HG02798 (cell line): ENCODE data around the gene RAB40B.

Source experiments
- ATAC-seq: cut with Tn5 transposase; IDR thresholded peaks from one replicate; pipeline ENCODE4 v1.9.1; 2021; ENCODE audit warnings: mild to moderate bottlenecking; ENCODE audit not compliant: unreplicated experiment, poor library complexity

The RAB40B gene

GRCh38 chr17:82693168-82693867 lies 5.2 kb downstream of the RAB40B start:
- no peak for ATAC-seq

- ATAC-seq = no peak
Measured at GRCh38 chr17:82692268-82692667, 6.2 kb downstream of the RAB40B start.

DNA sequence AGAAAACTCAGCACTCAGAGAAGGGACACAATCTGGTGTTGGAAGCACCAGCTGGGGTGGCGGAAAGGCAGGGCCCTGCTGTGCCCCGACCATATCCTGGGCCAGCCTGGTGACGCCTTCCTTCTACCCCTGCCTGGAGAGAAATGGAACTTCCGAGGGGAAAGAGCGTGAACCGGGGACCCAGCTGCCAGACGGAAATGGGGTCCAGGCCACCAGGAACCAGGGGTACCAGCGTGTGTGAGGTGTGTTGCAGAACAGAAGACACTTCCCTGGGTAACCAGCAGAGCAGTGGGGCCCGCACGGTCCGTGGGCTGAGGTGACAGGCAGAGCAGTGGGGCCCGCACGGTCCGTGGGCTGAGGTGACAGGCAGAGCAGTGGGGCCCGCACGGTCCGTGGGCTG lies 6.8 kb downstream of the RAB40B start:
- no peak for ATAC-seq

DNA sequence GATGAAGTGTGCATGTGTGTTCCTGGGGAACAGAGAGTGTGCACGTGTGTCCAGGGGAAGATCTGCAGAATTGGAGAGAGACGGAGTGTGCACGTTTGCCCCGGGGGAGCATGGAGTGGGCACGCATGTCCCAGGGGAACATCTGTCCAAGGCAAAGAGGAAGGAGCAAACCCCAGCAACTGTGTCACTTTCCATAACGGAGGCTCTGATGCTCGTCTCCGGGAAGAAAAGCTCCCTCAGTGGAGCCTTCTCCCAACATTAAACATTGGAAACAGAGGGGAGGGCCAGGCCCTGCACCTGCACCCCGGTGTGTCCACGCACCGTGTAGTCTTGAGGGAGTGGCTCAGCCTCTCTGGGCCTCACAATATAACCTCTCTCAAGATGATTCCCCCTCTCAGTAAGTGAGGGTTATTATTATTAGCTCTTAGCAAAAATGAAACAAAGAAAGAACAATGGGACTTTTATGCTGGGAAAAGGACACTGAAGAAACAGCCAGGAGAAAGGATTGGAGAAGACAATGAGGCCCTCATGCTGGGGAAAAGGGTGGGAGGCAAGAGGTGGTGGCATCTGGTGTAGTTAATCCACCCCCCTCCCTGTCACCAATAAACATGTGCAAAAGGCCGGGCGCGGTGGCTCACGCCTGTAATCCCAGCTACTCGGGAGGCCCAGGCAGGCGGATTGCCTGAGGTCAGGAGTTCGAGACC lies 7.6 kb downstream of the RAB40B start:
- no peak for ATAC-seq

GRCh38 chr17:82689077-82689476 lies 9.4 kb downstream of the RAB40B start:
- ATAC-seq = no peak

DNA sequence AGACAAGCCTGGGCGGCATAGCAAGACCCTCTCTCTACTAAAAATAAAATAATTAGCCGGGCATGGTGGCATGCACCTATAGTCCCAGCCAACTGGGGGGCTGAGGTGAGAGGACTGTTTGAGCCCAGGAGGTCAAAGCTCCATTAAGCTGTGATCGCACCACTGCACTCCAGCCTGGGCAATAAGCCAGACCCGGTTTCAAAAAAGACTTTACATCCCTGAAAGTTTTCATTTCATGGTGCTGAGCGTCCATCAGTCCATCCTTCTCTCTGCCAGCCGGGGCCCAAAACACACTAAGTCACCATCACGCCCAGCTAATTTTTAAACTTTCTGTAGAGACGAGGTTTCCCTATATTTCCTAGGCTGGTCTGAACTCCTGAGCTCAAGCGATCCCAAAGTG lies 10.6 kb downstream of the RAB40B start:
- no peak for ATAC-seq

GRCh38 chr17:82687375-82687861 lies 11.1 kb downstream of the RAB40B start:
- ATAC-seq = no peak

- ATAC-seq = no peak
Measured at GRCh38 chr17:82686366-82687324, 11.9 kb downstream of the RAB40B start.

- no peak for ATAC-seq
Measured at GRCh38 chr17:82685291-82685690, 13.2 kb downstream of the RAB40B start.

DNA sequence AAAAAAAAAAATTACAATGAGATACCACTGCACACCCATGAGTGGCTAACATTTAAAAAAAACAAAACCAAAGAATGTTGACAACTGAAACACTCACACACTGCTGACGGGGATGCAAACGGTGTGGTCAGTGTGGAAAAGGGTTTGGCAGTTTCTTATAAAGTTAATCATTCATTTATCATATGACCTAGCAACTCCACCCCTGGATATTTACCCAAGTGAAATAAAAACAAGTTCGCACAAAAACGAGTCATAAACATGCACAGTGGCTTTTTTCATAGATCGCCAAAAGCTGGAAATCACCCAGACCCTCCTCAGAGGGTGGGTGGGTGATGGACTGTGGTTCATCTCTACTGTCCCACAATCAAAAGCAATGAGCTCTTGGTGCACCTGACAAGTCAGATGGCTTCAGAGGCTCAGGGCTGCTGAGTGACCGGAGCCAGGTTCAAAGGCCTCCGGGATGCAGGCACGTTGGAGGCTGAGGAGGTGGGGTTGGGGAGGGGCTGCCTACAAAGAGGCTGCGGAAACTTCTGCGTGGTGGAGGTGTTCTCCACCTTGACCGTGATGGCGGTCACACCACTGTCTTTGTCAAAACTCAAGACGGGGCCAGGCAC lies 14.2 kb downstream of the RAB40B start:
- peak; percentile 45 for ATAC-seq

GRCh38 chr17:82683534-82683933 lies 15.0 kb downstream of the RAB40B start:
- no peak for ATAC-seq

DNA sequence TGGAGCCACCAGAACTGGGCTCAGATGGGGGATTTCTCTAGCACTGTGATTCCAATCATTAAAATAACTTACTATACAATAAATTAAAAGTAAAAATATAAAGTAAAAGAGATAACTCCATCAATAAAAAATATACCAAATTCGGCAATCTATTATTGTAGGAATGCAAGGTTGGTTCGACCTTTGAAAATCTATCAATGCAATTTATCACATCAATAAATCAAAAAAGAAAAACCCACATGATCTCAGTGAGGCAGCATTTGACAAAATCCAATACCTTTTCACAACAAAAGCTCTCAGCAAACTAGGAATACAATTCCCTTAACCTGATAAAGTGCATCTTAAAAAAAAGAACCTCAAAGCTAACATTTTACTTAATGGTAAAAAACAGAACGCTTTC lies 17.0 kb downstream of the RAB40B start:
- ATAC-seq = no peak

GRCh38 chr17:82679586-82680465 lies 18.7 kb downstream of the RAB40B start:
- no peak for ATAC-seq

DNA sequence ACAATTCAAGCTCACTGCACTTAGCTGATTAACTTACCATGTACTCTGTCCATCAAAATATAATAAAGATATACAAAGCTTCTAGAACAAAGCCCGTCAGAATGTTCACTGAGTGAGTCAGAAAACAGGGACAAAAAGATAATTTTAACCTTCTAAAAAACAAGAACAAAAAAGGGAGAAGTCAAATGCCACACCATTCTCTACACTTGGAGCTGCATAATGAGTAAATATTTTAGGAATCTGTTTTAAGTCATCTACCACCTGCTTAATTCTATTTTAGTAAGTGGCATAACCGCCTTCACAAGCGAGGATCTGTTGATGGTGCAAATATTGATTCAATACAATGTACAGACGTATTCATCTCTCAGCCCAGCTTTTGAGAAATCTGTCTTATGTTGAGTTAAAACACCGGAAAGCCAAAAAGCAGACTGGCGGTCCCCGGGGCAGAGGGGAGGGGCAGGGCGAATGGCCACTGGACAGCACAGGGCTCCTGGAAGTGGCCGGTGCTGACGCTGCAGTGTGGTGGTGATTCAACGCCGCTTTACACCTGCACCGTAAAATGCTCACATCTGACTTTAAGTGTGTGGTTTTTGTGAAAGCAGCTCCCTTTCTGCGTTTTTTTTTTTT lies 20.1 kb downstream of the RAB40B start:
- ATAC-seq = no peak

- ATAC-seq = no peak
Measured at GRCh38 chr17:82677353-82677925, 21.1 kb downstream of the RAB40B start.

GRCh38 chr17:82675476-82676245 lies 22.8 kb downstream of the RAB40B start:
- ATAC-seq = no peak

DNA sequence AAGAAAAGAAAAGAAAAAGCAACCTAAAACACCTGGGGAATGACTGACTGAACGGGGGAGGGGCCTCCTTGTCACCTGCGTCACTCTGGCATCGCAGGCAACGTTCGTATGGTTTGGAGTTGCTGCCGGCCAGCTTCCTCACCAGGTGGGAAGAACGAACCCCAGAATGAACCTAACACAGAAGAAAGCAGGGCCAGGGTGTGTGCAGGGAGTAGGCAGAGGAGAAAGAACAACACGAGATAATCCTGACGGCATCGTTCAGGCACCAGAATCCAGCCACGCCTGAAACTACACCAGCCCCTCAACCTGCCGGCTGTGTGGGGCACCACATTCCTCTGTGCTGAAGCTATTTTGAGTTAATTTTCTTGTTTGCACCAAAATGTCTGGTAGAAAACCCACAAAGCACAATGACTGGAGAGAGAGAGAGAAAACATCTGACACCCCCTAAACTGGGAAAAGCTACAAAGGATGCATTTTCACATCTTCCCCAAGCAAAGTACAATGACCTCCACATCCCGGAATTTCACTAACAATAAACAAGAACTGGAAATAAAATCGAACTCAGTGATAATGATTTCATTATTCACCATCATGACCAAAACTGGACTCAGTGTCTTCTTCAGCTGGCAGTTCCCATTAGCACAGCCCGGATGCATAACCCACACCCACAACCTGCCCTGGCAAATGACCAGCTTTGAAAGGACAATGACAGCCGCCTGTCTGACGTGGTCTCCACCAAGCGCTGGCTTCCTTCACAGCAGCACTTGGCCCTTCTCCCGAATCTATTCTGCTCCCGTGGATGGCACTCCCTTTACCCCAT lies 23.6 kb downstream of the RAB40B start:
- no peak for ATAC-seq
